ENCODE data around the gene TMC7. TPM values are rescaled to one million over a fixed set of nuclear protein-coding genes. Genes with fewer than 3 reads are reported as not detected.
A peak's percentile ranks its signal among the peaks of the same experiment; 100 is the strongest.

The TMC7 gene
- total and polyA plus RNA-seq, 2 donors from 2014 or later = 0.30 to 1.2 TPM

- intact Hi-C loops (cut with DNase I) = no loop called here
- H3K9ac ChIP-seq (ENCODE audit: low read length in 3 of 3) = no peak overlapping the region
- no peak overlapping the region for H3K27ac ChIP-seq (ENCODE audit: low read depth in 2 of 2, low read length in 2 of 2)
- no peaks in the 10 kb centered on the region for H3K4me1 ChIP-seq (ENCODE audit: control insufficient read depth in 2 of 3, insufficient read depth in 2 of 3, low read depth in 1 of 3, low read length in 3 of 3)
- FAIRE-seq = no peak
- no peak overlapping the region for H3K4me3 ChIP-seq (ENCODE audit: low read length in 3 of 3)
- no peak for TF ChIP-seq CTCF (IDR thresholded peaks at IDR 0.05; ENCODE audit: borderline replicate concordance, extremely low read depth, insufficient read depth)
- no peaks in the 10 kb centered on the region for H3K36me3 ChIP-seq (ENCODE audit: control insufficient read depth in 2 of 3, insufficient read depth in 3 of 3, low read length in 3 of 3)
- H3K9me3 ChIP-seq (ENCODE audit: control insufficient read depth in 2 of 3, insufficient read depth in 1 of 3, low read length in 3 of 3) = no peaks in the 10 kb centered on the region
- no peaks in the 10 kb centered on the region for H3K27me3 ChIP-seq (ENCODE audit: control insufficient read depth, insufficient read depth, low read length)
- DNase-seq = peak in 1 of 5 donors; percentile 7
These were observed 24.7 kb upstream of the TMC7 start for GRCh38 chr16:18959031-18959505.

GRCh38 chr16:18965555-18965954, 18.2 kb upstream of the TMC7 start:
- Histone ChIP-seq H3K27me3 (ENCODE audit: control insufficient read depth, insufficient read depth, low read length) (no peaks in the 10 kb centered on the region), H3K27ac (ENCODE audit: low read depth in 2 of 2, low read length in 2 of 2) (no peak overlapping the region), H3K9ac (ENCODE audit: low read length in 3 of 3) (no peak overlapping the region), H3K4me1 (ENCODE audit: control insufficient read depth in 2 of 3, insufficient read depth in 2 of 3, low read depth in 1 of 3, low read length in 3 of 3) (no peaks in the 10 kb centered on the region), H3K9me3 (ENCODE audit: control insufficient read depth in 2 of 3, insufficient read depth in 1 of 3, low read length in 3 of 3) (no peaks in the 10 kb centered on the region), H3K4me3 (ENCODE audit: low read length in 3 of 3) (no peak overlapping the region), H3K36me3 (ENCODE audit: control insufficient read depth in 2 of 3, insufficient read depth in 3 of 3, low read length in 3 of 3) (no peaks in the 10 kb centered on the region)
- DNase-seq (no peak), FAIRE-seq (no peak)
- TF ChIP-seq CTCF (IDR thresholded peaks at IDR 0.05; ENCODE audit: borderline replicate concordance, extremely low read depth, insufficient read depth) = no peak
- intact Hi-C loops (cut with DNase I) = no loop called here

GRCh38 chr16:18966791-18967190, 16.9 kb upstream of the TMC7 start:
- H3K9ac ChIP-seq (ENCODE audit: low read length in 3 of 3) = no peak overlapping the region
- H3K27me3 ChIP-seq (ENCODE audit: control insufficient read depth, insufficient read depth, low read length) = no peaks in the 10 kb centered on the region
- intact Hi-C loops (cut with DNase I) = no loop called here
- no peak for FAIRE-seq
- H3K27ac ChIP-seq (ENCODE audit: low read depth in 2 of 2, low read length in 2 of 2) = no peak overlapping the region
- no peak for DNase-seq
- no peaks in the 10 kb centered on the region for H3K4me1 ChIP-seq (ENCODE audit: control insufficient read depth in 2 of 3, insufficient read depth in 2 of 3, low read depth in 1 of 3, low read length in 3 of 3)
- H3K4me3 ChIP-seq (ENCODE audit: low read length in 3 of 3) = no peak overlapping the region
- no peaks in the 10 kb centered on the region for H3K36me3 ChIP-seq (ENCODE audit: control insufficient read depth in 2 of 3, insufficient read depth in 3 of 3, low read length in 3 of 3)
- no peak for TF ChIP-seq CTCF (IDR thresholded peaks at IDR 0.05; ENCODE audit: borderline replicate concordance, extremely low read depth, insufficient read depth)
- no peaks in the 10 kb centered on the region for H3K9me3 ChIP-seq (ENCODE audit: control insufficient read depth in 2 of 3, insufficient read depth in 1 of 3, low read length in 3 of 3)
